ENCODE measurements around the gene DAAM2.

DNA sequence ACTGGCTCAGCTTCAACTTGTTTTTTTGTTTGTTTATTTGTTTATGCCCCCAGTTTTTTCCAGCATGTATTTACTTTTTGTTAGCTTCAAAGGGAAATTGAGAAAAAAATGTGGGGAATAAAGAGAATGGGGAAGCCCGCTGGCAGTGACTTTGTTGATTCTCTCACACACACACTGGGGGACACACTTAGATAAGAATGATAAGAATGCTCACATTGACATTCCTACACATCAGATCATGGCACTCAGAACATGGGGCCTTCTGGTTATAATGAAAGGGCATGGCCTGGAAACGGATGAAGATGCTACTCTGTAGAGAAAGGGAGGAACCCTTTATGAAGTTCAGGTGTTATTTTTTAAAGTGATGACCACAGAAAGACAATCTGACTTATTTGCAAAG lies 15.6 kb upstream of the DAAM2 start:
- TF ChIP-seq, protein P1, sequence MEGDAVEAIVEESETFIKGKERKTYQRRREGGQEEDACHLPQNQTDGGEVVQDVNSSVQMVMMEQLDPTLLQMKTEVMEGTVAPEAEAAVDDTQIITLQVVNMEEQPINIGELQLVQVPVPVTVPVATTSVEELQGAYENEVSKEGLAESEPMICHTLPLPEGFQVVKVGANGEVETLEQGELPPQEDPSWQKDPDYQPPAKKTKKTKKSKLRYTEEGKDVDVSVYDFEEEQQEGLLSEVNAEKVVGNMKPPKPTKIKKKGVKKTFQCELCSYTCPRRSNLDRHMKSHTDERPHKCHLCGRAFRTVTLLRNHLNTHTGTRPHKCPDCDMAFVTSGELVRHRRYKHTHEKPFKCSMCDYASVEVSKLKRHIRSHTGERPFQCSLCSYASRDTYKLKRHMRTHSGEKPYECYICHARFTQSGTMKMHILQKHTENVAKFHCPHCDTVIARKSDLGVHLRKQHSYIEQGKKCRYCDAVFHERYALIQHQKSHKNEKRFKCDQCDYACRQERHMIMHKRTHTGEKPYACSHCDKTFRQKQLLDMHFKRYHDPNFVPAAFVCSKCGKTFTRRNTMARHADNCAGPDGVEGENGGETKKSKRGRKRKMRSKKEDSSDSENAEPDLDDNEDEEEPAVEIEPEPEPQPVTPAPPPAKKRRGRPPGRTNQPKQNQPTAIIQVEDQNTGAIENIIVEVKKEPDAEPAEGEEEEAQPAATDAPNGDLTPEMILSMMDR (IDR thresholded peaks at IDR 0.05), result no peak
- TF ChIP-seq JUND (IDR thresholded peaks at IDR 0.05) (no peak), FOXM1 (IDR thresholded peaks at IDR 0.05; ENCODE audit: low read depth) (no peak), EZH2phosphoT487 (IDR thresholded peaks at IDR 0.05; ENCODE audit: borderline replicate concordance, low read depth) (no peak)
- TF ChIP-seq, protein P2, sequence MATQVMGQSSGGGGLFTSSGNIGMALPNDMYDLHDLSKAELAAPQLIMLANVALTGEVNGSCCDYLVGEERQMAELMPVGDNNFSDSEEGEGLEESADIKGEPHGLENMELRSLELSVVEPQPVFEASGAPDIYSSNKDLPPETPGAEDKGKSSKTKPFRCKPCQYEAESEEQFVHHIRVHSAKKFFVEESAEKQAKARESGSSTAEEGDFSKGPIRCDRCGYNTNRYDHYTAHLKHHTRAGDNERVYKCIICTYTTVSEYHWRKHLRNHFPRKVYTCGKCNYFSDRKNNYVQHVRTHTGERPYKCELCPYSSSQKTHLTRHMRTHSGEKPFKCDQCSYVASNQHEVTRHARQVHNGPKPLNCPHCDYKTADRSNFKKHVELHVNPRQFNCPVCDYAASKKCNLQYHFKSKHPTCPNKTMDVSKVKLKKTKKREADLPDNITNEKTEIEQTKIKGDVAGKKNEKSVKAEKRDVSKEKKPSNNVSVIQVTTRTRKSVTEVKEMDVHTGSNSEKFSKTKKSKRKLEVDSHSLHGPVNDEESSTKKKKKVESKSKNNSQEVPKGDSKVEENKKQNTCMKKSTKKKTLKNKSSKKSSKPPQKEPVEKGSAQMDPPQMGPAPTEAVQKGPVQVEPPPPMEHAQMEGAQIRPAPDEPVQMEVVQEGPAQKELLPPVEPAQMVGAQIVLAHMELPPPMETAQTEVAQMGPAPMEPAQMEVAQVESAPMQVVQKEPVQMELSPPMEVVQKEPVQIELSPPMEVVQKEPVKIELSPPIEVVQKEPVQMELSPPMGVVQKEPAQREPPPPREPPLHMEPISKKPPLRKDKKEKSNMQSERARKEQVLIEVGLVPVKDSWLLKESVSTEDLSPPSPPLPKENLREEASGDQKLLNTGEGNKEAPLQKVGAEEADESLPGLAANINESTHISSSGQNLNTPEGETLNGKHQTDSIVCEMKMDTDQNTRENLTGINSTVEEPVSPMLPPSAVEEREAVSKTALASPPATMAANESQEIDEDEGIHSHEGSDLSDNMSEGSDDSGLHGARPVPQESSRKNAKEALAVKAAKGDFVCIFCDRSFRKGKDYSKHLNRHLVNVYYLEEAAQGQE (IDR thresholded peaks at IDR 0.05; ENCODE audit: low read depth, low read length), result no peak
